ENCODE data around the gene HOXB6.

Gene HOXB6

DNA sequence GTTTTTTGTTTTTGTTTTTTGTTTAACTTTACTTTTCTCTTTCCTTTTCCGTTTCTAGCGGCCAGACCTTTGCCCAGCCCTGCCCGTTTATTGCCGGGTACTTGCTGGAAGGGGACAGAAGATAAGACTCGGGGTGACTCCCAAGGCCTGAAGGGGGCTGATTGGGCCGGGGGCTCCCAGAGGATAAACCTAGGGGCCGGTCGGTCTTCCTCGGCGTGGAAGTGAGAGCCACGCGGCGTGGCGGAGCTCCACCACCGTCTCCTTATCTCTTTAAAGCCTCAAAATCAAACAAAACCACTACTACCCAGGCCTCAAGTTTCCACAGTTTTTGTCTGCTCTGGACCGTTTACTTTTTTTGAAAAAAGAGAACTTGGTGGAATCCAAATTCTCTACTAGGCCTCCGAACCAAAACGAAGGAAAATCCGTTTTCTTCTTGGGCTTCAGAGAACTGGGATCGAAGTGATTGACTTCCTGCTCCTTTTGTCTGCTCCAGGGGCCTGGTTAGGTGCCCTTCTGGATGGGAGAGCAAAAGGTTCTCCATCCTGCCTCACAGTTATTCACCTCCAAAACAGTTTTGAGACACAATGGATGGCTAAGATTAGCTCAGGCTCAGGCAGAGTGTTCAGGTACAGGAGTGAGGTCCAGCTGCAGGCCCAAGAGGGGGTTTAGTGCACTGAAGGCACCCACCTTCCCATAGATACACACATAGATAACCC, 29.9 kb upstream of the HOXB6 start:
- no peak for DNase-seq (ENCODE audit: low read depth in 3 of 3, low spot score in 1 of 3)

- no peak for DNase-seq (ENCODE audit: low read depth in 3 of 3, low spot score in 1 of 3)
These were observed 28.5 kb upstream of the HOXB6 start for GRCh38 chr17:48633266-48633677.

- no peak for DNase-seq (ENCODE audit: low read depth in 3 of 3, low spot score in 1 of 3)
These were observed 27.9 kb upstream of the HOXB6 start for GRCh38 chr17:48632579-48633265.

- no peak for DNase-seq (ENCODE audit: low read depth in 3 of 3, low spot score in 1 of 3)
These were observed 27.1 kb upstream of the HOXB6 start for GRCh38 chr17:48631693-48632578.

DNA sequence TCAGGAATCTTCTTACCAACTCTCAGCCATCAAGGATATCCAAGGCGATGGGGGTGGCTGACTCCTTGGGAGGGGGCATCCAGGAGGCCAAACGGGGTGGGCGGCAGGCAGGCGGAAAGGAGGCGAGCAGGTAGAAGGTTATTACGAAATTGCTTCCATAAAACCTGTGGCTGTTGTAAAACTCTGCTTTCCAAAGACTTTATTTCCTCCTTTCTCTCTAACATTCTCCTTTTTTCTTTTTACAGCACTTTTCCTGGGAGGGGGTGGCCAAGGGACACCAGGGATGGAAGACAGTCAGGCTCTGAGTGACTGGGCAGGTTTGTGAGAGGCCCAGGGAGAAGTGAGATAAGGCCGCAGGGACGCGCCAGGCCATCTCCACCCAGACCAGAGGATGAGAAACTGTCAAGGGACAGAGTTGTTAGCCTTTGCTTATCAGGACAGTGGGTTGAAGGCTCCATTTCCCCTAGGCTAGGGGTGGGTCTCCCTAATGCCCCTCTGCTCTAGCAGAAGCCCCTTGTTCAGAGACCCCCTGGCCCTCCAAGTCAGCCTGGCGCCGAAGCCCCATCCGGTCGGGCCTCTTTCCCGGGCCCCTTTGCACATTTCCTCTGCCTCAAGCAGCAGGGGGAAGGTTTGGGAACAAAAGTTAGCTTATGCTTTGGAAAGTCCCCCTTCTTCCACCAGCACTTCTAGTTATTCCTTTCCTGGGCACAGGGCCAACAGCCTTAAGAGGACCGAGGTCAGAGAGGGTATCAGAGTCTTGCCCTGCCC, 26.3 kb upstream of the HOXB6 start:
- DNase-seq (ENCODE audit: low read depth in 3 of 3, low spot score in 1 of 3), result no peak

DNA sequence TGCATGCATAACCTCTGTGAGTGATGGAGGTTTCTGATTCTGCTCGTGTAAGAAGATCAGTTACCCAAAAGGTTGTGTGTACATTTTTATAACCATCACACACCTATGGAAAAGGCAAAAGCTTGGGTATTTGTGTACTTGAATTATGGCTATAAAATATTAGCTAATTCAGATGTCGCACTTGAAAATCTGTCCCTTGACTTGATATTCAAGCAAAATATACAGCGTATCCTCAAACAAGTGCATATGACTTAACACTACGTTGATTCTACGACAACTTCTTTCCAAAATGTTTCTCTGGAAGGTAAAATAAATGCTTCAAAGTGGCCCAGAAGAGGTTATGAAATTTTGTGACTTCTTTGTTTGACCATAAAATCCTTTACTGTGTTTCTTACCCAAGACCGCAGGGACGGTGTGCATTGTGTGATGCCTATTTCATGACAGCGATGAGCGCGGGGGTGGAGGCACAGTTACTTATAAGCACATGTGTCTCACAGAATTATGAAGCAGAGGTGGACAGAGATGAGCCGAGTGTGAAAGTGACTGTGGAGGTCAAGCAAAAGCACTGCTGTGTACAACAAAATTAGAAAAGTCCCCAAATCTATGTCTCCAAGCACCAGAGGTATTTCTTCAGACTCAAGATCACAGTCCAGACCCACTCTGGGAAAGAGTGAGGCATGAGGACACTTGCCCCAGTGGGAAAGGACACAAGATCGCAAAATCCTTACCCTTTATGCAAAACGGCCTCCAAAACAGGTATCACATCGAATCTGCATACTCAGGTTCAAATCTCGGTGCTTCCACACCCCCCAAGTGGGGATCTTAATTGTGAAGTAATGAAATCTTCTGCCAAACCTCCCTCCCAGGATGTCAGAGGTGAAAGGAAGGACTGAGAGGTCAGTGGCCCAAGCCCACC, 25.5 kb upstream of the HOXB6 start:
- no peak for DNase-seq (ENCODE audit: low read depth in 3 of 3, low spot score in 1 of 3)

DNA sequence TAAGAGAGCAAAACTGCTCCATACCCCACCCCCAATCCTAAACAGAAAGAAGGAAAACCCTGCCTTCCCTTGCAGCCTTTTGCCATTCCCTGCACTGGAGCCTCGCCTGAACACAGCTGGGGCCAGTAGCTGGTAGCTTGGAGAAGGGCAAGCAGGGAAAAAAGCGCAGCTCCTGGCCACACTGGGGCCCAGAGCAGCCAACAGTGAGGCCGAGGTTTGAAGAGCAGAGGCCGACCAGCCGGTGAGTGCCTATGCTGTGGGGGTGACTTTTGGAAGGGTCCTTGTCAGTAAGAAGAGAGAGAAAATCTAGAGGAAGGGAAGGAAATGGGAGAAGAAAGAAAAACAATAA, 24.6 kb upstream of the HOXB6 start:
- DNase-seq (ENCODE audit: low read depth in 3 of 3, low spot score in 1 of 3), result no peak

- DNase-seq (ENCODE audit: low read depth in 3 of 3, low spot score in 1 of 3), result no peak
These were observed 24.0 kb upstream of the HOXB6 start for GRCh38 chr17:48628649-48629410.

DNA sequence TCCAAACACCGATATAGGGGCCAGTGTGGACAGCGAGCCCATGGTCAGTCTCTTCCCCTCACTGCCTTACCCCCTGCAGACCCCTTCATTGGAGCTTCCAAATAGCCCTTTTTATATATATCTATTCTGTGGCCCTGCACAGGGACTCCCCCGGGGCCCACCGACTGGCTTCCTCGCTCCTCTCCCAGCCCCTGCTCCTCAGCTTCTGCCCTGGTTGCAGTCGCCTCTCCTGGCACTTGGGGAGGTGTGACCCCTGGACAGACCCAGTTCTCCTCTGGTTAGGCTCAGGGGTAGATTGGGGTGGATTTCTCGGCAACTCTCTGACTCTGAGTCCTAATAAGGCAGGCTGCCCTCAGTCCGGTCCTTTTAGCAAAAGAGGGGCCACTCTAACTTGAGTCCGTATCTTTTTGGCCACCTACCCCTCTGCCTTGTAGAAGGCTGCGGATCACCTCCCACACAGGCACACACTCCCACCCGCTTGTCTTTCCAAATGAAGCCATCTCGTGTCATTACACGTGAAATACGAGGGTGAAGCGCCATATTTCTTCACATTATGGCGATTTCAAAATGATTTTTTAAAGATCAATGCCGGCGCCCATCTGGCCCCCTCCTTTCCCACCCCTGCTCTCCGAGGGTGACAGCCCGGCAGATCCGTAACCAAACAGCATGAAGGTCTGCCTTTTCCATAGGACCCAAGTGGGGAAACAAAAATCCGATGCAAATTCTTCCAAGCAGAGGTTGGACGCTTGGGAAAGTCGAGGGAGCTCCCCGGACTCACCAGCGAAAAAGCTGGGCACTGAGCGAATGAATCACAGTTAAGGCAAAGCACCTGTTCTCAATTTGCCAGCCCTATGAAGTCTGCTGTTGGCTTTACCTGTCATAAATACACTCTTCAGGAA, 23.1 kb upstream of the HOXB6 start:
- DNase-seq (ENCODE audit: low read depth in 3 of 3, low spot score in 1 of 3), result no peak

GRCh38 chr17:48627118-48627597, 22.4 kb upstream of the HOXB6 start:
- no peak for DNase-seq (ENCODE audit: low read depth in 3 of 3, low spot score in 1 of 3)

GRCh38 chr17:48626245-48627117, 21.7 kb upstream of the HOXB6 start, which contains the start of gene HOXB9:
Gene HOXB9, minus strand, starts transcription at chr17:48626358. Its CDS starts 89 bp downstream, at chr17:48626269.
- peak in 1 of 3 donors; percentile 39 for DNase-seq (ENCODE audit: low read depth in 3 of 3, low spot score in 1 of 3)

- DNase-seq (ENCODE audit: low read depth in 3 of 3, low spot score in 1 of 3), result peak in 1 of 3 donors; percentile 39
These were observed 20.9 kb upstream of the HOXB6 start for GRCh38 chr17:48625495-48626244.

GRCh38 chr17:48624544-48625494, 20.0 kb upstream of the HOXB6 start:
- no peak for DNase-seq (ENCODE audit: low read depth in 3 of 3, low spot score in 1 of 3)

- no peak for DNase-seq (ENCODE audit: low read depth in 3 of 3, low spot score in 1 of 3)
These were observed 19.3 kb upstream of the HOXB6 start for GRCh38 chr17:48624118-48624517.

- DNase-seq (ENCODE audit: low read depth in 3 of 3, low spot score in 1 of 3), result no peak
These were observed 18.8 kb upstream of the HOXB6 start for GRCh38 chr17:48623583-48623982.

All from stimulated activated CD4-positive, alpha-beta T cell treated with anti-CD3 and anti-CD28 coated beads, TNF-alpha, amount 100 ng/mL, for 1 hour (primary cell).